GM18951 (cell line): ENCODE measurements around the gene FCRLA.
"Not testable (repeated sequence)": the region's sequence is repeated elsewhere in the genome, so short reads cannot be mapped to it uniquely, and the experiment has no call there.

Experiments
- POLR2A ChIP-seq: IDR thresholded peaks from 4 replicates; pipeline ENCODE4 v1.6.1; 2011; ENCODE audit warnings: mild to moderate bottlenecking; ENCODE audit not compliant: insufficient read length, insufficient read depth; ENCODE audit errors: extremely low read depth
- in situ Hi-C: fragments of 300-500 bp; cut with MboI; formaldehyde crosslinking; loops from one replicate; pipeline ENCODE4 v1.12.0; 2022; ENCODE audit warnings: low sequenced_read_pairs, mixed read lengths, inconsistent platforms; ENCODE audit not compliant: unreplicated experiment

The FCRLA gene

DNA sequence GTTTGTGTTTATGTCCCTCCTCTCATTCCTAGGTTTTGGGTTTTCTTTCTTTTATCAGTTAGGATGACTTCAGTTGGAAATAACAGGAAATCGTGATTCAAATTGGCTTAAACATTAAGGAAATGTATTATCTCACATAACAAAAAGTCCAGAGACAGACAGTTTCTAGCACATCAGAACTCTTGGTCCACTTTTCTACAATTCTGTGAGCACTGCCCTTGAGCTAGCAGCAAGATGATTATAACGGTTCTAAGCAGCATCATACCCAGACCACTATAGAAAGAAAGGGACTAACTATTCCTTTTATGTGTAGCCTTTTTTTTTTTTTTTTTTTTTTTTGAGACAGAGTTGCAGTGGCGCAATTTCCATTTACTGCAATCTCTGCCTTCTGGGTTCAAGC, 25.1 kb upstream of the FCRLA start:
- TF ChIP-seq POLR2A: no peak
- in situ Hi-C loops: no loop called here

DNA sequence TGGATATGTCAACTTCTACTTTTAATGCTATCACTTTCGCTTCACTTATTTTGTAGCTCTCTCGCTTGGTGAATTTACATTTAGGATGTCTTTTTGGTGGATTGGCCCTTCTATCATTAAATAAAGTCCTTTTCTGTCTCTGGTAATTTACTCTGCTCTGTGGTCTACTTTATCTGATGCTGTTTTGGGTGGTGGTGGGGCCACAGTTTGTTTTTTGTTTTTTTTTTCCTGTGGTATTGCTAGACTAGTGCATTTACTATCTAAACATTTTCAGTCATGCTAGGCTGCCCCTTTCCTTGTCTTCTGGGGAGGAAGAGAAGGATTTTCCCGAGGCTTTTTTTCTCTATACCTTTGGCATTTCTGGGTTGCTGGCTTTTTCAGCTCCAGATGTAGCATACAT, 18.1 kb upstream of the FCRLA start:
- no peak for TF ChIP-seq POLR2A
- in situ Hi-C loops: no loop called here

DNA sequence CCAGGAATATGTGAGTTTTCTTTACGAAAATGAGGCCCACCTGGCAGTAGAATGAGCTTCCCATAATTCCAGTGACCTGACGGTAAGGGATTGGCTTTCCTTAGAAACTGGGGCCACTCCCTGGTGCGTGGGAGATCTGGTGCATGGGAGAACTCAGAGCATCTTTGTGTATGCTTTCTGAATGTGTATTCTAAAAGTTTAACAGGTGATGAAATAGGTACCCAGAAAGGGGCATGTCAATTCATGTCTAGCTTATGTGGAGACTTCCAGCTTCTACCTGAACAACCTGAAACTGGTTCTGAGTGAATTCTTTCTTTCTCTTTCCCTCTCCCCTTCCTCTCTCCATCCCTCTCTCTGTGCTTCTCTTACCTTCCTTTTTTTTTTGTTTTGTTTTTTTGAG, 15.2 kb upstream of the FCRLA start:
- TF ChIP-seq POLR2A: no peak
- in situ Hi-C loops: no loop called here

DNA sequence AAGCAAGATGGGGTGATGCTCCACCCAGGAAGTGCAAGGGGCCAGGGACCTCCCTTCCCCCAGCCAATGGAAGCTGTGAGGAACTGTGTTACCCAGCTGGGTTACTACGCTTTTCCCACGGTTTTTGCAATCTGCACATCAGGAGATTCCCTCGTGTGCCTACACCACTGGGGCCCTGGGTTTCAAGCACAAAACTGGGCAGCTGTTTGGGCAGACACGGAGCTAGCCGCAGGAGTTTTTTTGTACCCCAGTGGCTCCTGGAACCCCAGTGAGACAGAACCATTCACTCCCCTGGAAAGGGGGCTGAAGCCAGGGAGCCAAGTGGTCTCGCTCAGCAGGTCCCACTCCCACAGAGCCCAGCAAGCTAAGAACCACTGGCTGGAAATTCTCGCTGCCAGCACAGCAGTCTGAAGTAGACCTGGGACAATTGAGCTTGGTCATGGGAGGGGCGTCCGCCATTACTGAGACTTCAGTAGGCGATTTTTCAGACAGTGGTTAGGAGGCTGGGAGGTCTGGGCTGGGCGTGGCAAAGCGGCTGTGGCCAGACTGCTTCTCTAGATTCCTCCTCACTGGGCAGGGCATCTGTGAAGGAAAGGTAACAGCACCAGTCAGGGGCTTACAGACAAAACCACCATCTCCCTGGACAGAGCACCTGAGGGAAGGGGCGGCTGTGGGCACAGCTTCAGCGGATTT, 13.9 kb upstream of the FCRLA start:
- in situ Hi-C loops: not testable (repeated sequence)

DNA sequence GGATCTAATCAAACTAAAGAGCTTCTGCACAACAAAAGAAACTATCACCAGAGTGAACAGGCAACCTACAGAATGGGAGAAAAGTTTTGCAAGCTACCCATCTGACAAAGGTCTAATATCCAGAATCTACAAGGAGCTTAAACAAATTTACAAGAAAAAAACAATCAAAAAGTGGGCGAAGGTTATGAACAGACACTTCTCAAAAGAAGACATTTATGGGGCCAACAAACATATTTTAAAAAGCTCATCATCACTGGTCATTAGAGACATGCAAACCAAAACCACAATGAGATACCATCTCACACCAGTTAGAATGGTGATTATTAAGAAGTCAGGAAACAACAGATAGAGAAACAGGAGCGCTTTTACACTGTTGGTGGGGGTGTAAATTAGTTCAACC, 8.7 kb upstream of the FCRLA start:
- in situ Hi-C loops: not testable (repeated sequence)

DNA sequence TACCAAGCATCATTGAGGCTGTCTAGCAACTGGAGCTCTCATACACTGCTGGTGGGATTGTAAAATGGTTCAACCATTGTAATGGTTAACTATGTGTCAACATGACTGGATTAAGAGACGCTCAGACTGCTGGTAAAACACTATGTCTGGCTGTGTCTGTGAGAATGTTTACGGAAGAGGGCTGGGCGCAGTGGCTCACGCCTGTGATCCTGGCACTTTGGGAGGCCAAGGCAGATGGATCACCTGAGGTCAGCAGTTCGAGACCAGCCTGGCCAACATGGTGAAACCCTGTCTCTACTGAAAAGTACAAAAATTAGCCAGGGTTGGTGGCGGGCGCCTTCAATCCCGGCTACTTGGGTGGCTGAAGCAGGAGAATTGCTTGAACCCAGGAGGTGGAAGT, 4.8 kb upstream of the FCRLA start:
- no peak for TF ChIP-seq POLR2A
- in situ Hi-C loops: no loop called here

DNA sequence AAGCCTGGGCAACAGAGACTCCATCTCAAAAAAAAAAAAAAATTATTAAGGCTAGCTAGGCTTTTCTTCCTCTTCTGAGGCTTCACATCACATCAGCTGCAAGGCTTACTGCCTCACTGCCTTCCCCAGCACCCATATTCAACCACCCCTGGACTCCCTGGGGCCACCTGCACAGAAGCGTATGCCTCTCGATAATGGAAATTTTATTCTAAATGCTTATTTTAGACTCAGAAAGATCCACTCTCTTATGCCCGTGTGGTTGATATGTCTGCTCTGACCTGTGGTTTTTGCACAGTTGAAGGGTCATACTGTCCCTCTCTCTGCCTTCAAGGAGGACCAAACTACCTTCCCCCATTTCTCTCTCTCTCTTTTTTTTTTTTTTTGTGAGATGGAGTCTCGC, 1.5 kb upstream of the FCRLA start:
- in situ Hi-C loops: no loop called here
- TF ChIP-seq POLR2A: no peak

DNA sequence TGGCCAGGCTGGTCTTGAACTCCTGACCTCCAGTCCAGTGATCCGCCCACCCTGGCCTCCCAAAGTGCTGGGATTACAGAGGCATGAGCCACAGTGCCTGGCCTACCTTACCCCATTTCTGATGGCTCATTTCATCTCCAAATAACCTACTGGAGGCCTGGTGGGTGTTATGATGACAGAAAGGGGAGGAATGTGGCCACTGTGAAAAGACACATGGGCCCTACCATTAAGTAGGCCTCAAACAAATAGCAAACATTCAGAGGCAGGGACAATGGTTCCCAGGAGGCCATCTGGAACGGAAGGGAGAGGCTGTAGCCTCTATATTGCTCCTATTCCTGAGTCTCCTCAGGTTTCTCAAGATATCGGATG, 932 bp upstream of the FCRLA start:
- no peak for TF ChIP-seq POLR2A
- in situ Hi-C loops: no loop called here

DNA sequence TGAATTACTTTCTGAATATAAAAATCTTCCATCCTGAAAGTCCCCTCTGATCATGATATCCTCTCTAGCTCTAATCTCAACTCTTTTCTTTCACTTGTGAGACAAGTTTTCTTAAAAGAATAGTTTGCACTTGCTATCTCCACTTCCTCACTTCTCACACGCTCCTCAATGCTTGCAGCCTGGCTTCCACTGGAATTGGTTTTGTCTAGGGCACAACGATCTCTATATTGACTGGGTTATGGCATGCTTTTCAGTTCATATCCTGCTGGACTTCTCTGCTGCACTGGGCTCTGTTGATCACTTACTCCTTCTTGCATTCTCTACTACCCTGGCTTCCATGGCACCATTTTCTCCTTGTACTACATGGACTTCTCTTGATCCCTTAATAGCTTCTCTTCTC, 474 bp downstream of the FCRLA start:
- in situ Hi-C loops: no loop called here
- TF ChIP-seq POLR2A: no peak

DNA sequence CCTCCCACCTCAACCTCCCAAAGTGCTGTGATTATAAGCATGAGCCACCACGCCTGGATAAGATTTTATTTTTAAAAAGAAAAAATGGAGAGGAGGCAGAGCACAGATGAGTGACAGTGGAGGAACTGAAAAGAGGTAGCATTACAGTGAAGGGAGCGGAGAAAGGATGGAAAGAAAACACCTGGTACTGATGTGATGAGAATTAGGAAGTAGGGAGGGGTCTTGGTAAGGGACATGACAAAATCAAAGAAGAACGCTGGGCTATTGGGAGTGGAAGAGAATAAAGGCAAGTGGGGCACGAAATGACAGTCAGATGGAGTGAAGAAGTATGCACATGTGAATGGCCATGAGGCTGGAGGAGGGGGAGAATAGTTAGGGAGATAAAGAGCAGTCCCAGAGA, 2.3 kb downstream of the FCRLA start:
- TF ChIP-seq POLR2A: no peak
- in situ Hi-C loops: no loop called here

DNA sequence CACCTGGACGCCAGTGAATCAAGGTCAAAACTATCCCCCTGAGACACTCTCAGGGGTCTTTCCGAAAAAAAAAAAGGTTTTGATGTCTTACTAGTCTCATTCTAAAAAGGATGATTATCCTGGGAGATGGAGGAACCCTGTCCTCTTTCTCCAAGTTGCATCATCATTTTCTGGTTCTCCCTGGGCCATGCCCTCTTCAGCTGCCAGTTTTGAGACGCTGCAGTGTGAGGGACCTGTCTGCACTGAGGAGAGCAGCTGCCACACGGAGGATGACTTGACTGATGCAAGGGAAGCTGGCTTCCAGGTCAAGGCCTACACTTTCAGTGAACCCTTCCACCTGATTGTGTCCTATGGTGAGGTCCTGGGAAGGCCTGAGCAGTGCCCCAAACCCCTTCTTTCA, 3.5 kb downstream of the FCRLA start:
- in situ Hi-C loops: no loop called here
- TF ChIP-seq POLR2A: no peak

DNA sequence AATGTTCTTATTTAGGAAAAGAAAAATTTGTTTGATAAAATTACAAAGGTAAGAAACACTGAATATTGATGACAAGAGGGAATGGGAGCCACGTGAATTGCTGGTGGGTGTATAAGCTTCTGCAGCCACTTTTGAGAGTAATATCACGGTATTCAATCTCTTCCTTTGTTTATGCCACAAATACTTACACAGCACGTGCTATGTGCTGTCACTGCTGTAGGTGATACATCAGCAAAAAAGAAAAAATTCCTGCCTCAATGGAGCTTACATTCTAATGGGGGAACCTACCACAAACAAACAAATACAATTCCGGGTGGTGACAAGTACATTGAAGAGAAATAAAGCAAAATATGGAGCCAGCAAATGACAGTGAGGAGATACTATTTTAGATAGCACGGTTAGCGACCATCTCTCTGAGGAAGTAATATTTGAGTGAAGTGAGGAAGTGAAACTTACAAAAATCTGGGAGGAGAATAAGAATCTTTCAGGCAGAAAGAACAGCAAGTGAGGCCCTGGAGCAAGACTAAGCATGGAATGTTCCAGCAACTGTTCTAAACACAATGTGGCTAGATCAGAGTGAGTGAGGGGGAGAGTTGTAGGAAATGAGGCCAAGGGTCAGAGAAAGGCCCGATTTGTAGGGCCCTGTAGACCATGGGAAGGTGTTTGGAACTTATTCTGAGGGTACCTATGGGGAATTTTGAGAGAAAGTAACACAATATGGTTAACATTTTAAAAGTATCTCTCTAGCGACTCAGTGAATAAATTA, 11.7 kb downstream of the FCRLA start:
- in situ Hi-C loops: no loop called here
- TF ChIP-seq POLR2A: no peak

DNA sequence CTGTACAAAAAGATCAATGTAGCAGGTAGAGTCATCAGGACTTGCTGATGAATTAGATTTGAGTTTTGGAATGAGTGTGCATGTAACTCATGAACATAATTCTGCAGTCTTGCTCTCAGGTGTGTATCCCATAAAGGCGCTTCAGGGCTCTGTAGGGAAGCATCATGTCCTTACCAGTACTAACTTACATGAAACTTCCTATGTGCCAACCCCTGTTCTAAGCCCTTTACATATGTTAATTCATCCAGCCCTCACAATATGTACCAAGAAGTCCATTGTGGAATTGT, 12.2 kb downstream of the FCRLA start:
- in situ Hi-C loops: no loop called here

DNA sequence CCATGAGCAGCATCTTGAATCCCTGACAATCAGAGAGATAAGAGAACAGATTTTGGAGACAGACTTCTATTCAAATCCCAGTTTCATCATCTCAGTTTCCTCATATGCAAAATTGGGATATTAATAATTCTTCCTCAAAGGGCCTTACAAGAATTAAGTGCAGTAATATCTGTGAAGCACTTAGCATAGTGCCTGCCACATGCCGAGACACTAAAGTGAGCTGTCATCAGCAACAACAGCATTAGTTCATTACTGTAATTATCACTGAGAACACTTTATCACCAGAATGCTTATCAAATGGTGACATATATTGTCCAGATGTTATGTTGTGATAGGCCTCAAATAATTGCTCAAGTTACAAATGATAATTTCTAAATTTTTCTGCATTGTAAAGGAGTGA, 13.4 kb downstream of the FCRLA start:
- no peak for TF ChIP-seq POLR2A
- in situ Hi-C loops: no loop called here

More for the DNA sequence above, 12.2 kb downstream of the FCRLA start:
- no peak for TF ChIP-seq POLR2A
